HT1080 (cell line): Measurements from ENCODE around the gene OTUB2. TPM values are rescaled to one million over a fixed set of nuclear protein-coding genes. Genes with fewer than 3 reads are reported as not detected.
A peak's percentile ranks its signal among the peaks of the same experiment; 100 is the strongest.

Experiments
- DNase-seq: peaks from one replicate; pipeline ENCODE4 v3.0.0-alpha.2; 2015; ENCODE audit warnings: low read depth
- polyA plus RNA-seq, 2 experiments: library from polyadenylated mRNA; depleted of rRNA; stranded (reverse); fragments of >200 nt; gene quantifications; 2 replicates each; pipeline ENCODE4 v1.2.3, GENCODE V29; 2015
- total RNA-seq: library from RNA; depleted of rRNA; stranded (reverse); fragments of >200 nt; shearing (Covaris generic); gene quantifications from 2 replicates; pipeline ENCODE4 v1.2.3, GENCODE V29; 2014; rRNA removed

OTUB2 gene
- 2.8 TPM in 2 replicates for total RNA-seq
- polyA plus RNA-seq (2015; cell fraction: cytosol; rRNA removed): 3.5 and 5.6 TPM in 2 replicates
- 3.9 and 4.1 TPM in 2 replicates for polyA plus RNA-seq (2015; cell fraction: nucleus; rRNA removed)

- peak; percentile 99 for DNase-seq
These were observed at the start of gene OTUB2 for GRCh38 chr14:94026173-94026888. Gene OTUB2 (plus strand): TSS chr14:94026340. CDS start chr14:94026538, 198 bp downstream.

GRCh38 chr14:93976477-93977057, 49.6 kb upstream of the OTUB2 start, which contains the start of gene ASB2:
Gene ASB2 (minus strand): TSS chr14:93976570. CDS start chr14:93964539, 12,031 bp downstream.
- no peak for DNase-seq

DNA sequence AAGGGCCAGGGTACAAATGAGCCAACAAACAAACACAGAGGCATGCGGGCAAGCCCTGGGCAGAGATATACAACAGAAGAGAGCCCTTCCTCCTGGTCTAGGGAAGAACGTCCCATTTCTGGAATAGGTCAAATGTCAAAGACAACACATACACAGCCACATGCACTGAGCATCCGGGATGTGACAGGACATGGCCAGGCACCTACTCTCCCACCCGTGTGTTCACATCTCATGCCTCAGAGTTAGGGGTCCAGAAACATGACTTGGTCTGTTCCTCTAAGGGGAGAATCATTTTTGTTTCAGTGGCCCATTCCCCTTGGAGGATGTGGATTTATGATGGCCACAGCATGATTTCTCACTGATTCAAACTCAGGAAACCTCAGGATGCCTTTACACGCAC, 49.0 kb upstream of the OTUB2 start:
- no peak for DNase-seq

- DNase-seq: no peak
These were observed 48.2 kb upstream of the OTUB2 start for GRCh38 chr14:93977790-93978581.

DNA sequence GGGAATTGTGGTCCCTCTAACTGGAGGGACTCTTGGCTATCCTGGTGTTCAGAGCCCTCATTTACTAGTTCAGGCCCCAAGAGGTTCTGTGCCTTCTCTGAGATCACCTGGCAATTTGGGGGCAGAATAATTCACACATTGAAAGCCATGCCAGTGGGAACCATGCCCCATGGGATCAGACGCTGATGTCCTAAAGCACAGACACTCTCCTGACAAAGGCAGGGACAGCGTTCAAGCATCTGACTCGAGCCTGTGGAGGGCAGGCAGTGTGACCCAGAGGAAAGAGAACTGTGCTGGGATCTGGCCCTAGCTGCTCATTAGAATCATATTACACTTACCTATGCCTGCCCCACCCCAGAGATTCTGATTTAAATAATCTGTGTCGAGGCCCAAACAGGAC, 47.4 kb upstream of the OTUB2 start:
- DNase-seq: no peak

DNA sequence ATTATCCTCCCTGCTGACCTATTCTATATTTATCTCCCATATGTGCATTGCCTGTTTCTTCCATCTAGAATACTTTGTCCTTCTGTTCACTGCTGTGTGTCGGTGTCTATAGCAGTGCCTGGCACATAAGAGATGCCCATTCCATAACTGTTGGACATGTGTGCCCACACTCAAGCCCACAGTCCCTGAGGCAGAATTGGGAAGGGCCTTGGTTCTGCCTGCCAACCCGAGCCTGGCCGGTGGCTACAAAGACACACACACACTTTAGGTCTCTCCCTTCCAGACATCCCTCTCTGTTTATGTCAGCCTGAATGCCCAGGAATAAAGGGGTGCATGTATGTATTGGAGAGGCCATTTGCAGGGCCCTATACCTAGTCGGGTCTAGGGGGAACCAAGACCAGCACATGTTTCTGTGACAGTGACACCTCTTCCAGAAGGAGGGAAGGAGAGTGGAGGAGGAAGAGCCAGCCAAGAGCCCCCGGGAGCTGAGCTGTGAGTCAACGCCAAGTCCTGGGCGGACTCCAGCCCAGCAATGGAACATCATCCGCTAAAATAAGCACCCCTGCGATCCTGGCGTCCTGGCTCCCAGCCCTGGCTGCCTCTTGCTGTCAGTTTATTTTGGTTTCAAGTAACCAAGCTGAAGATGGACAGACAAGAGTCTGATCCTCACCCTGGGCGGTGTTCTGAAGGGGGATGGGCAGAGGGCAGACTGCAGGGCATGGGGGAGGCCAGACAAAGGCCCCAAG, 45.5 kb upstream of the OTUB2 start:
- no peak for DNase-seq

- DNase-seq: no peak
These were observed 44.6 kb upstream of the OTUB2 start for GRCh38 chr14:93981316-93982229.

DNA sequence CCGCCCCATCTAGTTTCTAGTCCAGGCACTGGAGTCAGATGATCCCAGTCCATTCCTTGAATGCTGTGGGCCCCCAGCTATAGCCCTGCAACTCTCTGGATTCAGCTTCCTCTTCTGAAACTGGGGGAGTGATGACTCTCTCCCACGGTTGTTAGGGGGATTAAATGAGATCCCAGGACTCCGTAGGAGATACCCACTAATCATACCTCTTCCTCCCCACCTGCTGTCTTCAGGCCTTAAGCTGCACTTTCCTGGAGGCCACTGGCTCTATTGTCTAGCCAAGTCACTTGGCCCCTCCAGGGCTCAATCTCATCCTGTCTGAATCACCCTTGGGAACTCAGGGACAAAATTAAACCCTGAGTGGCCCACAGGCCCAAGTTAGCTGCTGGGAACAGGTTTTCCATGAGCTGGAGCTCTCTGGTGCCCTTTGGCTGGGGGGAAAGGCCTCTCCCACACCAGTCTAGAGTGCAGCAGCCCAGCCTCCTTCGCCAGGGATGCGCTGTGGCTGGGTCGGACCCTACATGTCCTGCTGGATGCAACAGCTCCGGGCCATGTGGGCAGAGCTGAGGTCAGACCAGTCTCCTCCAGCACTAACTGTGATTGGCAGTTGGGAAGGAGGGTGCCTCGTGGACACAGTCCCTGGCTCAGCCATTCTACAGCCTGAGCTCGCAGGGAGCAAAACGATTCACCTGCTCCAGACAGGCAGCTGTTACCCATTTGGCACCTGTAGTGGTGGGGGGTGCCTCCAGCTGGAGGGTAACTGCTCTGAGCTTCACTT, 43.7 kb upstream of the OTUB2 start:
- no peak for DNase-seq

DNA sequence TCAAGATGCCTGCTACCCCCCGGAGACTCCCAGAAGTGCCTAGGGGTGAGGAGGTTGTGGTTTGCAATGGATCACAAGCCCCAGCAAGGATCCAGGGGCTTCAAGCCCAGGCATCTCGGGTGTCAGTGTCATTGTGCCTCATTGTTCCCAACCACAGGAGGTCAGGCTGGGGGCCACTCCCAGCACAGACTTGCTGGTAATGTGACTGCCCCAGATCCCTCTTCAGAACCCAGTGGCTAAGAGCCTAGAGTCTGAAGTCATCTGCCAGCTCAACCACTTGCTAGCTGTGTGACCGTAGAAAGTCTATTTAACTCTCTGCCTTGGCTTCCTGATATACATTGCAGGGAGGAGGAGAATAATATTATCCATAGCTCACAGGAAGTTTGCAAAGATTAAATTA, 42.1 kb upstream of the OTUB2 start:
- DNase-seq: peak; percentile 32

GRCh38 chr14:93984987-93985410, 41.1 kb upstream of the OTUB2 start:
- DNase-seq: peak; percentile 69

DNA sequence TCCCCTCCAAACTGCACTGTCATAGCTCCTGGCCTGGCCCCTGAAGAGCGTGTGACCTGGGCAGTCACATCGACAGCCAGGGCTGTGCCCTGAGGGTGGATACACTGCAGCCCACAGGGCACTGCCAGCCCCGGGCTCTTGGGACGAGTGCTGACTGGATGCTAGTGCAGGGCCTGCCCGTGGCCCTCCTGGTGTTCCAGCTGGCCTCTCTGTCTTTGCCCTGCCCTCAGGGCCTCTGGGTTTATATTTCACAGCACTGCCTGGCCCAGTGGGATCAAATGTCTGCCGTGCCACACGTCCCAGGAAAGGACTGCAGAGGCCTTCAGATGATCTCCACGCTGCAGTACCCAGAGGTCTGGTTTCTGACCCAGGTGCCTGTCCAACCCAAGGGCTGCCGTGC, 39.2 kb upstream of the OTUB2 start:
- no peak for DNase-seq

GRCh38 chr14:93987376-93987775, 38.8 kb upstream of the OTUB2 start:
- no peak for DNase-seq

DNA sequence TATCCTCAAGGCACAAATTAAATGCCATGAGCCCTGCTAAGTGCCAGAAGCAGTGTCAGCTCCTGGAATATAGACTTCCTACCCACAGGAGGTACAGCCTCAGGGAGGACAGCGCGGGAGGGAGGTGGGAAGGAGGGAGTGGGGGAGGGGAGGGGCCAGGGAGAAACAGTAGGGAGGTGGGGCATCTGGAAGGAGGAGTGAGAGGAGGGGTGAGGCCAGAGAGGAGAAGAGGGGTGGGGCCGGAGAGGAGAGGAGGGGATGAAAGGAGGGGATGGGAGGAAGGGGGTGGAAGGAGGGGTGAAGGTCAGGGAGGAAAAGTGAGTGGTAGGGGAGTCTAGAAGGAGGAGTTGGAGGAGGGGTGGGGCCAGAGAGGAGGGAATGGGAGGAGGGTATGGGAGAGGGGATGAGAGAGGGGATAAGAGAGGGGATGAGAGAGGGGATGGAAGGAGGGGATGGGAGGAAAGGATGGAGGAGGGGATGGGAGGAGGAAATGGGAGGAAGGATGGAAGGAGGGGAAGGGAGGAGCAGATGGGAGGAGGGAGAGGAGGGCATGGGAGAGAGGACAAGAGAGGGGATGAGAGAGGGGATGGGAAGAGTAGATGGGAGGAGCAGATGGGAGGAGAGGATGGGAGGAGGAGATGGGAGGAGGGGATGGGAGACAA, 38.2 kb upstream of the OTUB2 start:
- DNase-seq: no peak

DNA sequence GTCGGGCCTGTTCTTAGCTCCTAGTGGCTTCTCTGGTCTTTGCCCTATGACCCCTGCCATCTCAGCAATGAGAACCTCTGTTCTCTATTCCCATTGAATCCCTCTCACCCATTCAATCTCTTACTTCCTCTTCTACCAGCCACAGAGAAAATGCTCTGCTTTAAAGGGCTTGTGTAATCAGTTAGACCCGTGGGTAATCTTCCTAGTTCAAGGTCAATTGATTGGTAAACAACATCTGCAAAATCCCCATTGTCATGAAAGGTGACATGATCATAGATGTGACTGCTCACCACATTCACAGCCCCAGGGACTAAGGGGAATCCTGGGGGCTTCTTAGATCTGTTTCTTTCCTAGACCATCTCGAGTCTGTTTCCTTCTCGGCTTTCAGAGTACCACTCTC, 36.2 kb upstream of the OTUB2 start:
- DNase-seq: no peak

- DNase-seq: no peak
These were observed 34.9 kb upstream of the OTUB2 start for GRCh38 chr14:93991212-93991611.

GRCh38 chr14:93991649-93992048, 34.5 kb upstream of the OTUB2 start:
- DNase-seq: no peak

- DNase-seq: no peak
These were observed 32.8 kb upstream of the OTUB2 start for GRCh38 chr14:93993382-93993781.

GRCh38 chr14:93994919-93995682, 31.0 kb upstream of the OTUB2 start:
- peak; percentile 89 for DNase-seq
